ENCODE measurements around the gene CMSS1. TPM values are rescaled to one million over a fixed set of nuclear protein-coding genes. Genes with fewer than 3 reads are reported as not detected.

Gene CMSS1
- polyA plus RNA-seq, 2 of the 4 experiments (the other 2 are of a cell fraction), result 61.1 to 62.9 TPM

DNA sequence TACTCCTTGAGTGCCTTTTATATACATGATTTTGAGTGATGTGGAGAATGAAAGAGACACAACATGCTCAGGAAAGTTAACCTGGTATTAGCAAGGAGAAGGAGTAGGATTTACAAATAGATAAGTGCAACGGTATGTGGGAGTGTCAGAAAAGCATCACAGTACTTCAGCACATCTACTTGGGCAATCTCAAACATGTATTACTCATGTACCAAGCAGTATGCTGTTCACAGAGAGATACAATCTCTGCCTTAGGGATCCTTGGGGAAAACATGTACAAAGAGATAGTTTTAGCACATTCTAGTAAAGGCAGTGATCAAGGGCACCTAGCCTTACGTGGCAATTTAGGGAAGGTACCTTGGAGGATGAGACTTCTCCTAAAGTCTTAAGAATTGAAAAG, 150.1 kb downstream of the CMSS1 start:
- peaks cover 12% of the 10 kb centered on the region; the same call in 2 of the 3 replicates for H3K4me1 ChIP-seq
- ChIA-PET POLR2A (no interaction called here), CTCF (interaction anchor here (1.0 to 1.5 kb wide), 2 partner anchors 14 to 104 kb away, joined by 3 to 4 read pairs; no protein-coding TSS in a partner anchor)
- ATAC-seq (no peak), DNase-seq (ENCODE audit: low read depth in 1 of 2, low spot score in 1 of 2) (no peak), FAIRE-seq (no peak)
- no peak overlapping the region for H3K4me3 ChIP-seq
- H3K9me3 ChIP-seq, result no peaks in the 10 kb centered on the region
- no peak overlapping the region for H3K4me2 ChIP-seq
- WGBS (ENCODE audit: missing lambda C conversion rate), result 82% methylated on average over 2 of the region's 2 CpGs
- TF ChIP-seq PHF8 (IDR thresholded peaks at IDR 0.05; ENCODE audit: borderline replicate concordance, low read depth), result no peak
- TF ChIP-seq ESRRA (IDR thresholded peaks at IDR 0.05; ENCODE audit: borderline replicate concordance, low read length), result no peak
- no peak for TF ChIP-seq CHD4 (IDR thresholded peaks at IDR 0.05; ENCODE audit: borderline replicate concordance)
- TF ChIP-seq, protein P1, sequence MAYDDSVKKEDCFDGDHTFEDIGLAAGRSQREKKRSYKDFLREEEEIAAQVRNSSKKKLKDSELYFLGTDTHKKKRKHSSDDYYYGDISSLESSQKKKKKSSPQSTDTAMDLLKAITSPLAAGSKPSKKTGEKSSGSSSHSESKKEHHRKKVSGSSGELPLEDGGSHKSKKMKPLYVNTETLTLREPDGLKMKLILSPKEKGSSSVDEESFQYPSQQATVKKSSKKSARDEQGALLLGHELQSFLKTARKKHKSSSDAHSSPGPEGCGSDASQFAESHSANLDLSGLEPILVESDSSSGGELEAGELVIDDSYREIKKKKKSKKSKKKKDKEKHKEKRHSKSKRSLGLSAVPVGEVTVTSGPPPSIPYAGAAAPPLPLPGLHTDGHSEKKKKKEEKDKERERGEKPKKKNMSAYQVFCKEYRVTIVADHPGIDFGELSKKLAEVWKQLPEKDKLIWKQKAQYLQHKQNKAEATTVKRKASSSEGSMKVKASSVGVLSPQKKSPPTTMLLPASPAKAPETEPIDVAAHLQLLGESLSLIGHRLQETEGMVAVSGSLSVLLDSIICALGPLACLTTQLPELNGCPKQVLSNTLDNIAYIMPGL (CRISPR knock-in tag; IDR thresholded peaks at IDR 0.05; ENCODE audit: borderline replicate concordance), result no peak
- TF ChIP-seq EHF (CRISPR knock-in tag; IDR thresholded peaks at IDR 0.05), result no peak
- no peak for TF ChIP-seq FOSB (CRISPR knock-in tag; IDR thresholded peaks at IDR 0.05)
- TF ChIP-seq ZNF302 (CRISPR knock-in tag; IDR thresholded peaks at IDR 0.05), result no peak
- no peak for TF ChIP-seq HOXB13 (CRISPR knock-in tag; IDR thresholded peaks at IDR 0.05; ENCODE audit: low read depth)
- no peak for TF ChIP-seq RCOR1 (IDR thresholded peaks at IDR 0.05; ENCODE audit: low read depth, low read length)
- no peak for TF ChIP-seq ZC3H11A (IDR thresholded peaks at IDR 0.05)
- TF ChIP-seq HOXA7 (CRISPR knock-in tag; IDR thresholded peaks at IDR 0.05), result no peak
- TF ChIP-seq BHLHE40 (IDR thresholded peaks at IDR 0.05; ENCODE audit: low read depth, low read length), result no peak
- TF ChIP-seq HEYL (CRISPR knock-in tag; IDR thresholded peaks at IDR 0.05), result no peak
- TF ChIP-seq, protein P2, sequence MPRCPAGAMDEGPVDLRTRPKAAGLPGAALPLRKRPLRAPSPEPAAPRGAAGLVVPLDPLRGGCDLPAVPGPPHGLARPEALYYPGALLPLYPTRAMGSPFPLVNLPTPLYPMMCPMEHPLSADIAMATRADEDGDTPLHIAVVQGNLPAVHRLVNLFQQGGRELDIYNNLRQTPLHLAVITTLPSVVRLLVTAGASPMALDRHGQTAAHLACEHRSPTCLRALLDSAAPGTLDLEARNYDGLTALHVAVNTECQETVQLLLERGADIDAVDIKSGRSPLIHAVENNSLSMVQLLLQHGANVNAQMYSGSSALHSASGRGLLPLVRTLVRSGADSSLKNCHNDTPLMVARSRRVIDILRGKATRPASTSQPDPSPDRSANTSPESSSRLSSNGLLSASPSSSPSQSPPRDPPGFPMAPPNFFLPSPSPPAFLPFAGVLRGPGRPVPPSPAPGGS (IDR thresholded peaks at IDR 0.05), result no peak
- TF ChIP-seq JUNB (IDR thresholded peaks at IDR 0.05), result no peak
- TF ChIP-seq, protein P3, sequence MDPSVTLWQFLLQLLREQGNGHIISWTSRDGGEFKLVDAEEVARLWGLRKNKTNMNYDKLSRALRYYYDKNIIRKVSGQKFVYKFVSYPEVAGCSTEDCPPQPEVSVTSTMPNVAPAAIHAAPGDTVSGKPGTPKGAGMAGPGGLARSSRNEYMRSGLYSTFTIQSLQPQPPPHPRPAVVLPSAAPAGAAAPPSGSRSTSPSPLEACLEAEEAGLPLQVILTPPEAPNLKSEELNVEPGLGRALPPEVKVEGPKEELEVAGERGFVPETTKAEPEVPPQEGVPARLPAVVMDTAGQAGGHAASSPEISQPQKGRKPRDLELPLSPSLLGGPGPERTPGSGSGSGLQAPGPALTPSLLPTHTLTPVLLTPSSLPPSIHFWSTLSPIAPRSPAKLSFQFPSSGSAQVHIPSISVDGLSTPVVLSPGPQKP (IDR thresholded peaks at IDR 0.05; ENCODE audit: low read depth, low read length), result no peak
- TF ChIP-seq CBX2 (IDR thresholded peaks at IDR 0.05; ENCODE audit: borderline replicate concordance, low read depth), result no peak
- TF ChIP-seq, protein P4, sequence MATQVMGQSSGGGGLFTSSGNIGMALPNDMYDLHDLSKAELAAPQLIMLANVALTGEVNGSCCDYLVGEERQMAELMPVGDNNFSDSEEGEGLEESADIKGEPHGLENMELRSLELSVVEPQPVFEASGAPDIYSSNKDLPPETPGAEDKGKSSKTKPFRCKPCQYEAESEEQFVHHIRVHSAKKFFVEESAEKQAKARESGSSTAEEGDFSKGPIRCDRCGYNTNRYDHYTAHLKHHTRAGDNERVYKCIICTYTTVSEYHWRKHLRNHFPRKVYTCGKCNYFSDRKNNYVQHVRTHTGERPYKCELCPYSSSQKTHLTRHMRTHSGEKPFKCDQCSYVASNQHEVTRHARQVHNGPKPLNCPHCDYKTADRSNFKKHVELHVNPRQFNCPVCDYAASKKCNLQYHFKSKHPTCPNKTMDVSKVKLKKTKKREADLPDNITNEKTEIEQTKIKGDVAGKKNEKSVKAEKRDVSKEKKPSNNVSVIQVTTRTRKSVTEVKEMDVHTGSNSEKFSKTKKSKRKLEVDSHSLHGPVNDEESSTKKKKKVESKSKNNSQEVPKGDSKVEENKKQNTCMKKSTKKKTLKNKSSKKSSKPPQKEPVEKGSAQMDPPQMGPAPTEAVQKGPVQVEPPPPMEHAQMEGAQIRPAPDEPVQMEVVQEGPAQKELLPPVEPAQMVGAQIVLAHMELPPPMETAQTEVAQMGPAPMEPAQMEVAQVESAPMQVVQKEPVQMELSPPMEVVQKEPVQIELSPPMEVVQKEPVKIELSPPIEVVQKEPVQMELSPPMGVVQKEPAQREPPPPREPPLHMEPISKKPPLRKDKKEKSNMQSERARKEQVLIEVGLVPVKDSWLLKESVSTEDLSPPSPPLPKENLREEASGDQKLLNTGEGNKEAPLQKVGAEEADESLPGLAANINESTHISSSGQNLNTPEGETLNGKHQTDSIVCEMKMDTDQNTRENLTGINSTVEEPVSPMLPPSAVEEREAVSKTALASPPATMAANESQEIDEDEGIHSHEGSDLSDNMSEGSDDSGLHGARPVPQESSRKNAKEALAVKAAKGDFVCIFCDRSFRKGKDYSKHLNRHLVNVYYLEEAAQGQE (IDR thresholded peaks at IDR 0.05), result no peak
- TF ChIP-seq CBX8 (IDR thresholded peaks at IDR 0.05), result no peak
- TF ChIP-seq SMC3 (IDR thresholded peaks at IDR 0.05), result no peak
- H3K27ac ChIP-seq, result no peak overlapping the region

Data from A549 (cell line).